Endothelial cell of umbilical vein (primary cell): ENCODE data around the gene MT1M. TPM values are rescaled to one million over a fixed set of nuclear protein-coding genes. Genes with fewer than 3 reads are reported as not detected.

ENCODE experiments used
- BruUV-seq: library from RNA; stranded (reverse); fragments of 400-500 nt; replicated peaks from 2 replicates; lab custom pipeline; 2021; lab: Mats Ljungman, UMichigan
- CTCF ChIA-PET: fragments of 300-600, 350-600 bp; sonication (Branson Sonifier 250); formaldehyde crosslinking; loops from one replicate; lab custom pipeline; 2021; ENCODE audit warnings: antibody characterized with exemption, inconsistent platforms; lab: Charles Lee
- POLR2A ChIA-PET: fragments of 300-600, 350-600 bp; sonication (Branson Sonifier 250); formaldehyde crosslinking; loops from one replicate; lab custom pipeline; 2021; ENCODE audit warnings: antibody characterized with exemption, inconsistent platforms; lab: Charles Lee
- DNase-seq: peaks from one replicate; pipeline ENCODE4 v3.0.0-alpha.2; 2011; ENCODE audit warnings: low read depth, low spot score
- FAIRE-seq: peaks from 2 replicates; lab custom pipeline; 2011; peaks lifted over from hg19 to GRCh38; lab: Jason Lieb, UNC
- H2AFZ ChIP-seq: 2 replicates; pipeline ENCODE4 v1.6.0; 2012; ENCODE audit warnings: low read depth, low read length, control low read depth, inconsistent platforms
- H3K27ac ChIP-seq: 2 replicates; pipeline ENCODE4 v1.5.1; 2011; ENCODE audit warnings: low read depth, mild to moderate bottlenecking, control low read depth, low read length, moderate library complexity; ENCODE audit not compliant: insufficient read depth
- H3K27me3 ChIP-seq, 2 experiments: 2 replicates each; pipeline versions ENCODE4 v1.6.0 to v1.6.1; 2011; ENCODE audit warnings: low read length in 2 of 2, mixed read lengths in 1 of 2; ENCODE audit not compliant: control insufficient read depth in 2 of 2, insufficient read depth in 2 of 2
- H3K36me3 ChIP-seq, 2 experiments: 2 replicates in 1 of 2; 3 replicates in 1 of 2; pipeline ENCODE4 v1.5.1; 2011; ENCODE audit warnings: low read length in 2 of 2, mild to moderate bottlenecking in 1 of 2, moderate library complexity in 1 of 2; ENCODE audit not compliant: control insufficient read depth in 2 of 2, insufficient read depth in 2 of 2; ENCODE audit errors: extremely low read depth in 1 of 2
- H3K4me1 ChIP-seq: 3 replicates; pipeline ENCODE4 v1.5.1; 2011; ENCODE audit warnings: mild to moderate bottlenecking, low read length; ENCODE audit not compliant: control insufficient read depth, insufficient read depth; ENCODE audit errors: extremely low read depth
- H3K4me2 ChIP-seq: 2 replicates; pipeline ENCODE4 v1.6.1; 2011; ENCODE audit warnings: low read length, control low read depth, mixed read lengths; ENCODE audit not compliant: insufficient read depth
- H3K4me3 ChIP-seq, 3 experiments: fragments of 200-600 bp in 1 of 3; sonication (generic), shearing (Covaris generic) in 1 of 3; replicated peaks in 1 of 3; 2 replicates each; pipeline ENCODE4 v1.5.1; 2011 to 2016; ENCODE audit warnings: control low read depth in 3 of 3, low read length in 3 of 3, mild to moderate bottlenecking in 2 of 3, inconsistent platforms in 1 of 3, low read depth in 1 of 3, moderate library complexity in 1 of 3; ENCODE audit not compliant: insufficient read depth in 1 of 3
- H3K79me2 ChIP-seq: 2 replicates; pipeline ENCODE4 v1.6.0; 2012; ENCODE audit warnings: low read length, inconsistent platforms; ENCODE audit not compliant: control insufficient read depth, insufficient read depth
- H3K9ac ChIP-seq: replicated peaks from 2 replicates; pipeline ENCODE3; 2011; ENCODE audit warnings: low read length, control low read depth; ENCODE audit not compliant: insufficient read depth; ENCODE audit errors: extremely low read depth
- H3K9me1 ChIP-seq: replicated peaks from 3 replicates; pipeline ENCODE4 v1.6.0; 2011; ENCODE audit warnings: mild to moderate bottlenecking, low read length; ENCODE audit not compliant: control insufficient read depth, insufficient read depth; ENCODE audit errors: extremely low read depth
- H3K9me3 ChIP-seq: replicated peaks from 2 replicates; pipeline ENCODE4 v1.5.1; 2012; ENCODE audit warnings: low read length, inconsistent platforms; ENCODE audit not compliant: control insufficient read depth, insufficient read depth
- H4K20me1 ChIP-seq: replicated peaks from 2 replicates; pipeline ENCODE3; 2011; ENCODE audit warnings: mild to moderate bottlenecking, low read length; ENCODE audit not compliant: control insufficient read depth, insufficient read depth; ENCODE audit errors: extremely low read depth
- EZH2 ChIP-seq: IDR thresholded peaks from 2 replicates; pipeline ENCODE4 v1.6.1; 2012; ENCODE audit warnings: borderline replicate concordance, low read depth, mild to moderate bottlenecking, moderate library complexity, low read length, inconsistent platforms; ENCODE audit not compliant: severe bottlenecking
- FOS ChIP-seq: IDR thresholded peaks from 2 replicates; pipeline ENCODE4 v1.6.1; 2011; ENCODE audit warnings: mild to moderate bottlenecking, low read length, moderate library complexity, borderline replicate concordance; ENCODE audit not compliant: insufficient read depth
- GATA2 ChIP-seq: IDR thresholded peaks from 2 replicates; pipeline ENCODE4 v1.7.0; 2011; ENCODE audit warnings: low read depth, mild to moderate bottlenecking, moderate library complexity, mixed read lengths, low read length; ENCODE audit not compliant: insufficient read length, insufficient read depth
- JUN ChIP-seq: IDR thresholded peaks from 2 replicates; pipeline ENCODE4 v1.6.1; 2011; ENCODE audit warnings: borderline replicate concordance, low read depth; ENCODE audit not compliant: insufficient read length, insufficient read depth
- MYC ChIP-seq: IDR thresholded peaks from one replicate; pipeline ENCODE4 v1.6.1; 2011; ENCODE audit warnings: mild to moderate bottlenecking, low read depth, low read length
- POLR2A ChIP-seq: IDR thresholded peaks from 2 replicates; pipeline ENCODE4 v1.6.1; 2012; ENCODE audit warnings: low read depth, mild to moderate bottlenecking, control low read depth, low read length
- POLR2AphosphoS5 ChIP-seq: IDR thresholded peaks from 2 replicates; pipeline ENCODE4 v1.6.1; 2012; ENCODE audit warnings: low read depth, mild to moderate bottlenecking, control low read depth, low read length, moderate library complexity; ENCODE audit not compliant: insufficient read depth
- dilution Hi-C: fragments of 300-500 bp; cut with MboI; formaldehyde crosslinking; loops from one replicate; pipeline ENCODE4 v1.15.0; 2019; ENCODE audit warnings: low sequenced_read_pairs; ENCODE audit not compliant: extremely low pct_ligation_motif_present
- intact Hi-C: fragments of 100-400 bp; cut with micrococcal nuclease; formaldehyde crosslinking; loops from one replicate; pipeline ENCODE4 v1.10.0; 2022
- polyA plus RNA-seq, 4 experiments: library from polyadenylated mRNA; depleted of rRNA in 3 of 4; stranded (reverse) in 3 of 4; unstranded in 1 of 4; fragments of >200 nt; gene quantifications; 2 replicates each; pipeline versions ENCODE4 v1.2.1 to v1.2.3, GENCODE V29; 2011 to 2012; ENCODE audit warnings: missing spikeins in 1 of 4
- total RNA-seq: library from RNA; stranded (reverse); gene quantifications from 2 replicates; pipeline ENCODE4 v1.2.3, GENCODE V29; 2021
- TF ChIP-seq, protein P1 (sequence below), 2 donors: IDR thresholded peaks; 1 replicate in 1 of 2; 2 replicates in 1 of 2; pipeline ENCODE4 v1.5.1; 2011; ENCODE audit warnings: low read length in 2 of 2, mild to moderate bottlenecking in 2 of 2, moderate library complexity in 2 of 2, control low read depth in 1 of 2, inconsistent platforms in 1 of 2, low read depth in 1 of 2; ENCODE audit not compliant: insufficient read depth in 1 of 2; ENCODE audit errors: extremely low read depth in 1 of 2
- TF ChIP-seq, protein P2 (sequence below): IDR thresholded peaks from 2 replicates; pipeline ENCODE4 v1.6.1; 2011; ENCODE audit not compliant: insufficient read depth, insufficient read length

Gene MT1M
- total and polyA plus RNA-seq, 2 donors (not counting 3 experiments of a cell fraction or from before 2014, with no cell fraction given) = 4.3 to 4.6 TPM

DNA sequence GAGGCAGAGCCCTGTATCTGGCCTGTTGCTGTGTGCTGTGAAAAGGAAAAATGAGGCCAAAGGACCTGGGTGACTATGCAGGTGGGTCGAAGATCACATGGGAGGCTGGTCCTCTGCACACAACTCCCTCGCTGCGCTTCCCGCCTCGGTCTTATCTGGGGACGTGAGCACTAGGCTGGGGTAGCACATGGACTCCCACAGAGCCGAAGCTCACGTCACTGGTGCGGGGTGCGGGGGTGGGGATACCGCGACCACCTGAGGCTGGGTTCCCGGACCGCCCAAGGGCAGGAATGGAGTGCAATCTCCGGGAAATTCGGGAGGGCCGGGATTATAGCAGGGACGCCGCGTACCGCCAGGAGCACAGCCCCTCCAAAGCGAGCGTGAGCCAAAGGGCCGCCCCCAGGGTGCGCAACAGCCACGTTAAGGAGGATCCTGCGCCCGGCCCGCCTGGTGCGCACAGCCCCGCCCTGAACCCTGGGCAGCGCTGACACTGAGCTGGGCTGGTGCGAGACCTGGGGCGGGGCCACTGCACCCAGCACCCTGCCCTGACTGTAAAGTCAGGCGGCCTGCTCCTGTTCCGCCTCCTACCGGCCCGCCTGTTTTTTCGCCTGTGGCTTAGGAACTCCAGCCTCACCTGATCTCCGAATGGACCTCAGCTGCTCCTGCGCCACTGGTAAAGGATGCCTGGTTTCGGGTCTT lies 10.8 kb downstream of the MT1M start:
- Histone ChIP-seq H3K4me3 (peak overlapping the region in 2 of 3 experiments; percentile 0 to 9), H3K9ac (no peak overlapping the region), H3K4me2 (peak overlapping the region; percentile 40), H4K20me1 (no peaks in the 10 kb centered on the region), H2AFZ (peak overlapping the region; percentile 64), H3K9me1 (no peaks in the 10 kb centered on the region), H3K27me3 (peaks cover 36 to 54% of the 10 kb centered on the region in 2 experiments), H3K27ac (no peak overlapping the region), H3K36me3 (no peaks in the 10 kb centered on the region), H3K79me2 (no peaks in the 10 kb centered on the region), H3K9me3 (no peaks in the 10 kb centered on the region), H3K4me1 (peaks cover 10% of the 10 kb centered on the region)
- DNase-seq = no peak
- TF ChIP-seq EZH2 (peak; percentile 26), FOS (no peak), JUN (no peak)
- dilution Hi-C loops (no loop called here), intact Hi-C loops (no loop called here)
- peak; percentile 33 for FAIRE-seq
- POLR2A ChIA-PET = interaction anchor here (0.6 kb wide), 2 partner anchors 10 to 37 kb away, joined by 3 to 4 read pairs; no protein-coding TSS in a partner anchor
- BruUV-seq = no TSS peak
- CTCF ChIA-PET = interaction anchor here (0.8 to 3.2 kb wide), 8 partner anchors 18 to 129 kb away, joined by 3 to 19 read pairs (median 4); no protein-coding TSS in a partner anchor

DNA sequence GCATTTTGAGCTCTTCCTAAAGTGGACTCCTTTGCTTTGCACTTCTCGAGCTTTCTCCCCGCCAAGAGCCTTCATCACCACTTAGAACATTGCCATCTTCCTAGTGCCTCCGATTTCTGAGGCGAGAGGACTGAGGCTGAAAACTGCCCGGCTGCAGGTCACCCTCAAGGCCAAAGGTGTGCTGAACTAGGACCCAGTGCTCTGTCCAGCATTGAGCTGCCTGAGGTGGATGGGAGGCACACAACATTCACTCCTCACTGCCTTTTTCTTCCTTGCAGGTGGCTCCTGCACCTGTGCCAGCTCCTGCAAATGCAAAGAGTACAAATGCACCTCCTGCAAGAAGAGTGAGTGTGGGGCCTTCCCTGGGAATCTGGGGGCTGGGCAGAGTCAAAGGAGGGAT lies 11.4 kb downstream of the MT1M start:
- Histone ChIP-seq H3K27ac (no peak overlapping the region), H3K9ac (no peak overlapping the region), H3K9me3 (no peaks in the 10 kb centered on the region), H3K4me3 (no peak overlapping the region), H3K4me1 (peaks cover 8% of the 10 kb centered on the region), H3K36me3 (no peaks in the 10 kb centered on the region), H3K4me2 (peak overlapping the region; percentile 32), H3K27me3 (peaks cover 40 to 60% of the 10 kb centered on the region in 2 experiments), H3K79me2 (no peaks in the 10 kb centered on the region), H2AFZ (peak overlapping the region; percentile 64), H3K9me1 (no peaks in the 10 kb centered on the region), H4K20me1 (no peaks in the 10 kb centered on the region)
- intact Hi-C loops (no loop called here), dilution Hi-C loops (no loop called here)
- TF ChIP-seq GATA2 = no peak
- TF ChIP-seq, protein P1, sequence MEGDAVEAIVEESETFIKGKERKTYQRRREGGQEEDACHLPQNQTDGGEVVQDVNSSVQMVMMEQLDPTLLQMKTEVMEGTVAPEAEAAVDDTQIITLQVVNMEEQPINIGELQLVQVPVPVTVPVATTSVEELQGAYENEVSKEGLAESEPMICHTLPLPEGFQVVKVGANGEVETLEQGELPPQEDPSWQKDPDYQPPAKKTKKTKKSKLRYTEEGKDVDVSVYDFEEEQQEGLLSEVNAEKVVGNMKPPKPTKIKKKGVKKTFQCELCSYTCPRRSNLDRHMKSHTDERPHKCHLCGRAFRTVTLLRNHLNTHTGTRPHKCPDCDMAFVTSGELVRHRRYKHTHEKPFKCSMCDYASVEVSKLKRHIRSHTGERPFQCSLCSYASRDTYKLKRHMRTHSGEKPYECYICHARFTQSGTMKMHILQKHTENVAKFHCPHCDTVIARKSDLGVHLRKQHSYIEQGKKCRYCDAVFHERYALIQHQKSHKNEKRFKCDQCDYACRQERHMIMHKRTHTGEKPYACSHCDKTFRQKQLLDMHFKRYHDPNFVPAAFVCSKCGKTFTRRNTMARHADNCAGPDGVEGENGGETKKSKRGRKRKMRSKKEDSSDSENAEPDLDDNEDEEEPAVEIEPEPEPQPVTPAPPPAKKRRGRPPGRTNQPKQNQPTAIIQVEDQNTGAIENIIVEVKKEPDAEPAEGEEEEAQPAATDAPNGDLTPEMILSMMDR (IDR thresholded peaks at IDR 0.05; ENCODE audit: extremely low read depth in 1 of 2, insufficient read depth in 1 of 2, low read depth in 1 of 2, low read length in 2 of 2) = no peak
- TF ChIP-seq, protein P2, sequence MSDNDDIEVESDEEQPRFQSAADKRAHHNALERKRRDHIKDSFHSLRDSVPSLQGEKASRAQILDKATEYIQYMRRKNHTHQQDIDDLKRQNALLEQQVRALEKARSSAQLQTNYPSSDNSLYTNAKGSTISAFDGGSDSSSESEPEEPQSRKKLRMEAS = no peak
- TF ChIP-seq EZH2 = no peak
- no peak for TF ChIP-seq POLR2A
- TF ChIP-seq FOS = no peak
- no peak for TF ChIP-seq POLR2AphosphoS5
- no peak for TF ChIP-seq JUN
- no peak for TF ChIP-seq MYC
- CTCF ChIA-PET = interaction anchor here (0.8 to 3.2 kb wide), 8 partner anchors 18 to 130 kb away, joined by 3 to 19 read pairs (median 4); no protein-coding TSS in a partner anchor
- DNase-seq = no peak
- no TSS peak for BruUV-seq
- FAIRE-seq = no peak
- POLR2A ChIA-PET = interaction anchor here (0.6 kb wide), 2 partner anchors 10 to 37 kb away, joined by 3 to 4 read pairs; no protein-coding TSS in a partner anchor
